HepG2 (cell line): Measurements from ENCODE around the gene TTC6. TPM values are rescaled to one million over a fixed set of nuclear protein-coding genes. Genes with fewer than 3 reads are reported as not detected.

Source experiments
- ATAD3A ChIP-seq: sonication (generic); formaldehyde crosslinking; IDR thresholded peaks from 2 replicates; pipeline ENCODE4 v1.4.0; 2020; ENCODE audit warnings: missing genetic modification reagents
- EHMT2 ChIP-seq: fragments of 200-600 bp; sonication (generic); IDR thresholded peaks from 2 replicates; pipeline ENCODE4 v1.7.0; 2017; ENCODE audit warnings: antibody characterized with exemption, low read depth, low read length, borderline replicate concordance
- ELF3 ChIP-seq: IDR thresholded peaks from 2 replicates; pipeline ENCODE4 v1.6.1; 2016; ENCODE audit warnings: missing genetic modification reagents, missing compliant biosample characterization
- FIP1L1 ChIP-seq: fragments of 200-400 bp; formaldehyde crosslinking; IDR thresholded peaks from 2 replicates; pipeline ENCODE4 v1.6.1; 2018; ENCODE audit warnings: low read depth, mild to moderate bottlenecking, low read length, moderate library complexity, borderline replicate concordance; ENCODE audit not compliant: insufficient read depth
- FOXP1 ChIP-seq, 2 experiments: fragments of 450-650 bp in 1 of 2; IDR thresholded peaks; 2 replicates each; pipeline ENCODE4 v1.6.1; 2017 to 2018; ENCODE audit warnings: antibody characterized with exemption in 1 of 2
- HES4 ChIP-seq: sonication (generic); formaldehyde crosslinking; IDR thresholded peaks from 2 replicates; pipeline ENCODE4 v1.9.0; 2021; ENCODE audit warnings: mild to moderate bottlenecking, missing genetic modification reagents, borderline replicate concordance
- KMT2A ChIP-seq: sonication (generic); formaldehyde crosslinking; IDR thresholded peaks from 2 replicates; pipeline ENCODE4 v1.4.0; 2020; ENCODE audit warnings: missing genetic modification reagents
- MTA1 ChIP-seq: sonication (generic); formaldehyde crosslinking; IDR thresholded peaks from 2 replicates; pipeline ENCODE4 v1.4.0; 2020; ENCODE audit warnings: missing genetic modification reagents, mild to moderate bottlenecking, borderline replicate concordance
- PITX1 ChIP-seq: sonication (generic); formaldehyde crosslinking; IDR thresholded peaks from 2 replicates; pipeline ENCODE4 v1.5.1; 2020; ENCODE audit warnings: mild to moderate bottlenecking, missing genetic modification reagents
- PRDM15 ChIP-seq: sonication (generic); formaldehyde crosslinking; IDR thresholded peaks from 2 replicates; pipeline ENCODE4 v1.4.0; 2020; ENCODE audit warnings: missing genetic modification reagents
- STAT5B ChIP-seq: sonication (generic); formaldehyde crosslinking; IDR thresholded peaks from 2 replicates; pipeline ENCODE4 v1.4.0; 2020; ENCODE audit warnings: missing genetic modification reagents
- UBTF ChIP-seq: sonication (generic); formaldehyde crosslinking; IDR thresholded peaks from 2 replicates; pipeline ENCODE4 v1.4.0; 2020; ENCODE audit warnings: mild to moderate bottlenecking, missing genetic modification reagents
- ZMAT5 ChIP-seq: sonication (generic); formaldehyde crosslinking; IDR thresholded peaks from 2 replicates; pipeline ENCODE4 v1.5.0; 2020; ENCODE audit warnings: mild to moderate bottlenecking, low read depth, missing genetic modification reagents, borderline replicate concordance
- polyA plus RNA-seq, 8 experiments: library from polyadenylated mRNA; depleted of rRNA in 3 of 8; stranded (reverse) in 7 of 8; unstranded in 1 of 8; fragments of >200 nt; fragmentation: Illumina TruSeq in 4 of 8; extraction: Trizol in 4 of 8; gene quantifications; 2 replicates each; pipeline versions ENCODE4 v1.2.1 to v1.2.3, GENCODE V29; 2011 to 2016; ENCODE audit warnings: low read depth in 4 of 8, missing spikeins in 1 of 8, mixed read lengths in 1 of 8; ENCODE audit not compliant: insufficient read depth in 1 of 8
- total RNA-seq, 5 experiments: library from RNA; depleted of rRNA; stranded (reverse); fragments of >200 nt; fragmentation: Illumina TruSeq; extraction: Trizol; gene quantifications; 2 replicates each; pipeline ENCODE4 v1.2.3, GENCODE V29; 2016; ENCODE audit warnings: low read depth in 1 of 5
- TF ChIP-seq, protein P1 (sequence below): sonication (generic); formaldehyde crosslinking; IDR thresholded peaks from 2 replicates; pipeline ENCODE4 v1.9.0; 2022; ENCODE audit warnings: low read depth, missing genetic modification reagents
- TF ChIP-seq, protein P2 (sequence below): IDR thresholded peaks from 2 replicates; pipeline ENCODE4 v1.6.1; 2016; ENCODE audit warnings: control low read depth

TTC6 gene
- total and polyA plus RNA-seq, 2 of the 13 experiments (the other 11 are each of a cell fraction or from before 2014, with no cell fraction given) = 9.3 to 27.4 TPM

GRCh38 chr14:37587881-37588666, 7.4 kb upstream of the TTC6 start (continued):
- TF ChIP-seq ZMAT5 (CRISPR knock-in tag) (peak; percentile 21; the same call in 1 of the 2 replicates), UBTF (CRISPR knock-in tag) (peak; percentile 99), EHMT2 (no peak), STAT5B (CRISPR knock-in tag) (0 out of 2 replicates have a peak, but pooled peaks have one; percentile 37), PITX1 (CRISPR knock-in tag) (peak; percentile 87), HES4 (CRISPR knock-in tag) (peak; percentile 85), FOXP1 (IDR thresholded peaks at IDR 0.05) (no peak), FOXP1 (CRISPR knock-in tag; IDR thresholded peaks at IDR 0.05) (0 out of 2 replicates have a peak, but pooled peaks have one; percentile 40), ELF3 (0 out of 2 replicates have a peak, but pooled peaks have one; percentile 24), MTA1 (peak; percentile 99; the same call in 1 of the 2 replicates), FIP1L1 (0 out of 2 replicates have a peak, but pooled peaks have one; percentile 13), ATAD3A (CRISPR knock-in tag) (no peak), KMT2A (CRISPR knock-in tag) (peak; percentile 100), PRDM15 (CRISPR knock-in tag) (peak; percentile 58; the same call in 1 of the 2 replicates)
- TF ChIP-seq, protein P1, sequence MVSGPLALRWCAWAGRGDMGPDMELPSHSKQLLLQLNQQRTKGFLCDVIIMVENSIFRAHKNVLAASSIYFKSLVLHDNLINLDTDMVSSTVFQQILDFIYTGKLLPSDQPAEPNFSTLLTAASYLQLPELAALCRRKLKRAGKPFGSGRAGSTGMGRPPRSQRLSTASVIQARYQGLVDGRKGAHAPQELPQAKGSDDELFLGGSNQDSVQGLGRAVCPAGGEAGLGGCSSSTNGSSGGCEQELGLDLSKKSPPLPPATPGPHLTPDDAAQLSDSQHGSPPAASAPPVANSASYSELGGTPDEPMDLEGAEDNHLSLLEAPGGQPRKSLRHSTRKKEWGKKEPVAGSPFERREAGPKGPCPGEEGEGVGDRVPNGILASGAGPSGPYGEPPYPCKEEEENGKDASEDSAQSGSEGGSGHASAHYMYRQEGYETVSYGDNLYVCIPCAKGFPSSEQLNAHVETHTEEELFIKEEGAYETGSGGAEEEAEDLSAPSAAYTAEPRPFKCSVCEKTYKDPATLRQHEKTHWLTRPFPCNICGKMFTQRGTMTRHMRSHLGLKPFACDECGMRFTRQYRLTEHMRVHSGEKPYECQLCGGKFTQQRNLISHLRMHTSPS = 0 out of 2 replicates have a peak, but pooled peaks have one; percentile 41
- TF ChIP-seq, protein P2, sequence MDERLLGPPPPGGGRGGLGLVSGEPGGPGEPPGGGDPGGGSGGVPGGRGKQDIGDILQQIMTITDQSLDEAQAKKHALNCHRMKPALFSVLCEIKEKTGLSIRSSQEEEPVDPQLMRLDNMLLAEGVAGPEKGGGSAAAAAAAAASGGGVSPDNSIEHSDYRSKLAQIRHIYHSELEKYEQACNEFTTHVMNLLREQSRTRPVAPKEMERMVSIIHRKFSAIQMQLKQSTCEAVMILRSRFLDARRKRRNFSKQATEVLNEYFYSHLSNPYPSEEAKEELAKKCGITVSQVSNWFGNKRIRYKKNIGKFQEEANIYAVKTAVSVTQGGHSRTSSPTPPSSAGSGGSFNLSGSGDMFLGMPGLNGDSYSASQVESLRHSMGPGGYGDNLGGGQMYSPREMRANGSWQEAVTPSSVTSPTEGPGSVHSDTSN = peak; percentile 37
